ENCODE data around the gene UGT1A4. TPM values are rescaled to one million over a fixed set of nuclear protein-coding genes. Genes with fewer than 3 reads are reported as not detected.

The UGT1A4 gene
- total RNA-seq, 2 experiments from 2014 or later, result not detected

DNA sequence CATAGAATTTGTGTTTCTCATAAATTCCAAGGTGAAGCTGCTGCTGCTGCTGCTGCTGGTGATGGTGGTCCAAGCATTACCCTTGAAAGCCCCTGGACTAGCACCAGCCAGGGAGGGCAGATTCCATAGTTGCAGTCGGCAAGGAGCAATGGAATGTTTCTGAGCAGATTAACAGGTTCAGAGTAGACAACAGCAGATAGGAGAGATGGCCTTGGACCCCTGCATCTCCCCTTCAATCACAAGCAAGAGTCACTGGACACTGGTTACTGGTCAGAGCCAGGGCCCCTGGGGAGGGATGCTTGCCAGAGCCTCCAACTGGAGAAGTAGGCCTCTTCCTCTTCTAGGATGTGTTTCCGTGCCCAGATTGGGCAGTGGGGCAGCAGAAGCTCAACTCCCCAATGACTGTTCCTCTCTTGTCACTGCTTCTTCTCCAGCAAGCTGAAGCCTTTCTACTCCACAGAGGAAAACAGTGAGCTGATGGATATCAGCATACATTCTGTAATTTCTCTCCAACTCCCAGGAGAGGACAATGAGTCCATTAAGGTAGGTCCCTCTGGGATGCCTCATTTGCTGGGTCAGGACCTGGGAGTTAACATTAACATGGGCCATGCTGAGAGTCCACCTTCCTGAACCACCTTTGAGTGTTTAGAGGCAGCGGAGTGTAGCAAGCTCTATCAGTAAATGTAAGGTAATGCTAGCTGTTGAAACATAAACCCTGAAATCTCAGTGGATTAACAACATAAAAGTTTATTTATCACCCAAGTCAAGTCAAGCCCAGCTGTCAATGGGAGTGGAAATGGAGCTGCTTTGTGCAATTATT, 94.9 kb downstream of the UGT1A4 start:
- no peaks in the 10 kb centered on the region for H3K4me1 ChIP-seq (ENCODE audit: insufficient read depth, low read length)
- no peaks in the 10 kb centered on the region for H3K4me1 Mint-ChIP-seq (ENCODE audit: low read depth)
- TF ChIP-seq, protein P1, sequence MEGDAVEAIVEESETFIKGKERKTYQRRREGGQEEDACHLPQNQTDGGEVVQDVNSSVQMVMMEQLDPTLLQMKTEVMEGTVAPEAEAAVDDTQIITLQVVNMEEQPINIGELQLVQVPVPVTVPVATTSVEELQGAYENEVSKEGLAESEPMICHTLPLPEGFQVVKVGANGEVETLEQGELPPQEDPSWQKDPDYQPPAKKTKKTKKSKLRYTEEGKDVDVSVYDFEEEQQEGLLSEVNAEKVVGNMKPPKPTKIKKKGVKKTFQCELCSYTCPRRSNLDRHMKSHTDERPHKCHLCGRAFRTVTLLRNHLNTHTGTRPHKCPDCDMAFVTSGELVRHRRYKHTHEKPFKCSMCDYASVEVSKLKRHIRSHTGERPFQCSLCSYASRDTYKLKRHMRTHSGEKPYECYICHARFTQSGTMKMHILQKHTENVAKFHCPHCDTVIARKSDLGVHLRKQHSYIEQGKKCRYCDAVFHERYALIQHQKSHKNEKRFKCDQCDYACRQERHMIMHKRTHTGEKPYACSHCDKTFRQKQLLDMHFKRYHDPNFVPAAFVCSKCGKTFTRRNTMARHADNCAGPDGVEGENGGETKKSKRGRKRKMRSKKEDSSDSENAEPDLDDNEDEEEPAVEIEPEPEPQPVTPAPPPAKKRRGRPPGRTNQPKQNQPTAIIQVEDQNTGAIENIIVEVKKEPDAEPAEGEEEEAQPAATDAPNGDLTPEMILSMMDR (IDR thresholded peaks at IDR 0.05), result no peak
- intact Hi-C loops (cut with DNase I, micrococcal nuclease), result no loop called here
- H3K27ac Mint-ChIP-seq, result no peak overlapping the region
- H3K4me3 ChIP-seq (ENCODE audit: low read length), result no peak overlapping the region
- H3K4me3 Mint-ChIP-seq, result no peak overlapping the region
- H3K36me3 ChIP-seq (ENCODE audit: insufficient read depth, low read length), result no peaks in the 10 kb centered on the region
- H3K27me3 Mint-ChIP-seq, result peaks cover 14% of the 10 kb centered on the region
- DNase-seq (peak in 1 of 14 experiments; percentile 12), ATAC-seq (ENCODE audit: poor library complexity) (no peak)
- POLR2A ChIA-PET, result no interaction called here
- no peaks in the 10 kb centered on the region for H3K9me3 Mint-ChIP-seq
- CTCF ChIA-PET, result interaction anchor here (0.5 kb wide), 1 partner anchor 123 kb away, joined by 3 read pairs; no protein-coding TSS in a partner anchor
- peaks cover 0 to 18% of the 10 kb centered on the region in 2 experiments for H3K9me3 ChIP-seq (ENCODE audit: control insufficient read depth in 1 of 2, insufficient read depth in 1 of 2, low read length in 2 of 2)
- no peaks in the 10 kb centered on the region for H3K36me3 Mint-ChIP-seq (ENCODE audit: low read depth)
- H3K27ac ChIP-seq (ENCODE audit: low read depth in 1 of 2, low read length in 2 of 2), result no peak overlapping the region
- H3K27me3 ChIP-seq (ENCODE audit: control insufficient read depth in 1 of 2, insufficient read depth in 2 of 2, low read length in 2 of 2), result peaks cover 6 to 8% of the 10 kb centered on the region in 2 experiments

DNA sequence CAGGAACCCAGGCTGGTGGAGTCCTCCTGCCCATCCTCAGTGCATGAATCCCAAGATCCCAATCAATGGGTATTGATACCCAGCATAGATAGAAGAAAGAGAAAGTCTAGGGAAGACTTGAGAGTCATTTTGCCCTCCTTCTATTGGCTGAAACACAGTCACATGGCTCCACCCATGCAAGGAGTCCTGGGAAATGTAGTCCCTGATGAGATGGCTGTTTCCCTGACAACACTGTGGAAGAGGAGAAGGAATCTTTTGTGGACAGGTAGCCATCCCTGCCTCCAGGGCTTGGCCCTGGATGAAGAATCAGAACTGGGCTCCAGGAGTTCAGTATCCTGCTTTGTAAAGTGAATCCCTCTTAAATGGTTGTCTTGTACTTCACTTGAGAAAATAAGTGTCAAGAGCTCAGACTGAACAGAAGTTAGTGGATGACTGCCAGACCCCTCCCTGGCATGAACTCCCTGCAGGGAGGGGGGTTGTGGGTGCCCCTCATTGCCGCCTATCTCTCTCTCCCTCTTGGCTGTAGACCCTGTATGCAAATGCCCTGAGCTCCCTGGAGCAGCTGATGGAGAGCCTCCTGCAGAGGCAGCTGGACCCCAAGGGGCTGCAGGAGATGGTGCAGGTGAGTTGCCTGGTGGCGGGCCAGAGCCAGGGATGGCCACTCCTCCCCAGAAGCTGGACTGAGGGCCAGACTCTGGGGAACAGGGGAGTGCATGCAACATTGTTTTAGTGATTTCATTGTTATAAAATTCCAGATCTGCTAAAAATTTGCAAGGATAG, 95.7 kb downstream of the UGT1A4 start:
- intact Hi-C loops (cut with DNase I, micrococcal nuclease), result no loop called here
- H3K27me3 ChIP-seq (ENCODE audit: control insufficient read depth in 1 of 2, insufficient read depth in 2 of 2, low read length in 2 of 2), result peaks cover 0 to 8% of the 10 kb centered on the region in 2 experiments
- no peaks in the 10 kb centered on the region for H3K4me1 ChIP-seq (ENCODE audit: insufficient read depth, low read length)
- Mint-ChIP-seq H3K9me3 (no peaks in the 10 kb centered on the region), H3K4me3 (no peak overlapping the region), H3K4me1 (ENCODE audit: low read depth) (no peaks in the 10 kb centered on the region), H3K27ac (no peak overlapping the region), H3K27me3 (peaks cover 14% of the 10 kb centered on the region), H3K36me3 (ENCODE audit: low read depth) (no peaks in the 10 kb centered on the region)
- POLR2A ChIA-PET, result no interaction called here
- peak in 1 of 14 experiments; percentile 22 for DNase-seq
- TF ChIP-seq, protein P1 (IDR thresholded peaks at IDR 0.05), result no peak
- CTCF ChIA-PET, result no interaction called here
- no peak for ATAC-seq (ENCODE audit: poor library complexity)
- no peak overlapping the region for H3K4me3 ChIP-seq (ENCODE audit: low read length)
- H3K9me3 ChIP-seq (ENCODE audit: control insufficient read depth in 1 of 2, insufficient read depth in 1 of 2, low read length in 2 of 2), result peaks cover 0 to 18% of the 10 kb centered on the region in 2 experiments
- H3K36me3 ChIP-seq (ENCODE audit: insufficient read depth, low read length), result no peaks in the 10 kb centered on the region
- no peak overlapping the region for H3K27ac ChIP-seq (ENCODE audit: low read depth in 1 of 2, low read length in 2 of 2)

DNA sequence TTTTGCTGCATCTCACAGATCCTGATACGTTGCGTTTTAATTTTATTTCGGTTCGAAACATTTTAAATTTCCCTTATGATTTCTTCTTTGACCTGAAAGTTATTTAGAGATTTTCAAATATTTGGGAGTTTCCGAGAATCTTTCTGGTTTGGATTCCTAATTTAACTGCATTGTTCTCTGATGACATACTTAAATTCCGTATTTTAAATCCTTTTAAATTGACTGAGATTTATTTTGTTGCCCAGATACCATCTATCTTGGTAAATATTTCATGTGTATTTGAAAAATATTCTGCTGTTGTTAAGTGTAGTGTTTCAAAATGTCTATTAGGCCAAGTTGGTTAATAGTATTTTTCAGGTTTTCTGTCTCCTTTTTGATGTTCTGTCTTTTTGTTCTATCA, 97.3 kb downstream of the UGT1A4 start:
- Mint-ChIP-seq H3K4me1 (ENCODE audit: low read depth) (no peaks in the 10 kb centered on the region), H3K9me3 (no peaks in the 10 kb centered on the region), H3K27ac (no peak overlapping the region), H3K36me3 (ENCODE audit: low read depth) (no peaks in the 10 kb centered on the region), H3K27me3 (peaks cover 7% of the 10 kb centered on the region), H3K4me3 (no peak overlapping the region)
- H3K27me3 ChIP-seq (ENCODE audit: control insufficient read depth in 1 of 2, insufficient read depth in 2 of 2, low read length in 2 of 2), result peaks cover 0 to 3% of the 10 kb centered on the region in 2 experiments
- ChIA-PET POLR2A (no interaction called here), CTCF (no interaction called here)
- peaks cover 0 to 18% of the 10 kb centered on the region in 2 experiments for H3K9me3 ChIP-seq (ENCODE audit: control insufficient read depth in 1 of 2, insufficient read depth in 1 of 2, low read length in 2 of 2)
- H3K27ac ChIP-seq (ENCODE audit: low read depth in 1 of 2, low read length in 2 of 2), result no peak overlapping the region
- ATAC-seq (ENCODE audit: poor library complexity) (no peak), DNase-seq (no peak)
- H3K36me3 ChIP-seq (ENCODE audit: insufficient read depth, low read length), result no peaks in the 10 kb centered on the region
- intact Hi-C loops (cut with DNase I, micrococcal nuclease), result no loop called here
- H3K4me1 ChIP-seq (ENCODE audit: insufficient read depth, low read length), result no peaks in the 10 kb centered on the region
- TF ChIP-seq, protein P1 (IDR thresholded peaks at IDR 0.05), result no peak
- H3K4me3 ChIP-seq (ENCODE audit: low read length), result no peak overlapping the region

Measured in CD4-positive, alpha-beta T cell (primary cell).